ENCODE results near the gene HIBADH.

DNA sequence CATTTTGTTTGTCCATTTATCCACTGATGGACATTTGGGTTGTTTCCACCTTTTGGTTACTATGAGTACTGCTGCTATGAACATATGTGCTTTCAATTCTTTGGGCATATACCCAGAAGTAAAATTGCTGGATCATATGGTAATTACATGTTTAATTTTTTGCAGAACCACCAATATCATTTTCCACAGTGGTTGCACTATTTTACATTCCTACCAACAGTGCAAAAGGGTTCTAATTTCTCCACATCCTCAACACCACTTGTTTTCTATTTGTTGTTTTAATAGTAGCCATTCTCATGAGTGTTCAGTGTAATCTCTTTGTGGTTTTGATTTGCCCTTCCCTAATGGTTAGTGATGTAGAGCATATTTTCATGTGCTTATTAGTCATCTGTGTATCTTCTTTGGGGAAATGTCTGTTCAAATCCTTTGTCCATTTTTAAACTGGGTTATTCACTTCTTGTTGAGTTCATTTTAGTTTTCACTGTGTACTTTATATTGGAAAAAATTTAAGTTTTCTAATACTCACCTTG is 101.9 kb downstream of the HIBADH start:
- TF ChIP-seq POLR2A (IDR thresholded peaks at IDR 0.05; ENCODE audit: low read depth, low read length) = no peak
- TF ChIP-seq TAF1 (IDR thresholded peaks at IDR 0.05; ENCODE audit: borderline replicate concordance, low read depth, low read length) = no peak
- TF ChIP-seq POLR2AphosphoS5 (IDR thresholded peaks at IDR 0.05; ENCODE audit: low read depth, low read length) = no peak

Data from GM12892 (cell line).